B cell (primary cell): ENCODE results near the gene RAI1. TPM values are rescaled to one million over a fixed set of nuclear protein-coding genes. Genes with fewer than 3 reads are reported as not detected.

Experiments used
- ATAC-seq: fragments of 200-7000 bp; cut with Tn5 transposase; one replicate; pipeline ENCODE4 v1.10.0; 2021; ENCODE audit warnings: low read depth, mild to moderate bottlenecking, moderate number of reproducible peaks, moderate library complexity
- CTCF ChIA-PET: fragments of 350-600 bp; sonication (Branson Sonifier 250); formaldehyde crosslinking; loops from one replicate; lab custom pipeline; 2021; ENCODE audit warnings: antibody characterized with exemption, inconsistent platforms; lab: Charles Lee
- POLR2A ChIA-PET: fragments of 350-600 bp; sonication (Branson Sonifier 250); formaldehyde crosslinking; loops from one replicate; lab custom pipeline; 2021; ENCODE audit warnings: antibody characterized with exemption; lab: Charles Lee
- DNase-seq: peaks from one replicate; pipeline ENCODE4 v3.0.0; 2013
- H2AFZ ChIP-seq: 2 replicates; pipeline ENCODE4 v1.6.1; 2012; ENCODE audit warnings: mild to moderate bottlenecking, low read depth, low read length; ENCODE audit not compliant: insufficient read depth, poor library complexity, severe bottlenecking
- H3K27ac ChIP-seq, 2 donors: 1 replicate in 1 of 2; 2 replicates in 1 of 2; pipeline ENCODE4 v1.5.1; 2012 to 2013; ENCODE audit warnings: low read length in 2 of 2, mild to moderate bottlenecking in 2 of 2, moderate library complexity in 1 of 2
- H3K27me3 ChIP-seq, 4 experiments: fragments of 200-600 bp in 1 of 4; sonication (generic) in 1 of 4; replicated peaks in 1 of 4; 1 replicate in 2 of 4; 2 replicates in 2 of 4; pipeline versions ENCODE4 v1.6.1 to v1.7.0; 2013 to 2016; ENCODE audit warnings: low read length in 3 of 4, mild to moderate bottlenecking in 2 of 4, mixed read lengths in 1 of 4, moderate library complexity in 1 of 4; ENCODE audit not compliant: insufficient read depth in 4 of 4, control insufficient read depth in 3 of 4; ENCODE audit errors: control extremely low read depth in 1 of 4
- H3K36me3 ChIP-seq, 2 experiments: replicated peaks in 1 of 2; 1 replicate in 1 of 2; 2 replicates in 1 of 2; pipeline versions ENCODE4 v1.6.1 to v1.7.1; 2013; ENCODE audit warnings: low read length in 1 of 2; ENCODE audit not compliant: insufficient read depth in 2 of 2, control insufficient read depth in 1 of 2; ENCODE audit errors: control extremely low read depth in 1 of 2, extremely low read depth in 1 of 2
- H3K4me1 ChIP-seq, 2 donors: fragments of 200-600 bp in 1 of 2; sonication (generic) in 1 of 2; 1 replicate in 1 of 2; 2 replicates in 1 of 2; pipeline versions ENCODE4 v1.5.1 to v1.6.1; 2013 to 2017; ENCODE audit warnings: low read length in 2 of 2; ENCODE audit not compliant: control insufficient read depth in 2 of 2, insufficient read depth in 2 of 2
- H3K4me2 ChIP-seq: replicated peaks from 2 replicates; pipeline ENCODE3; 2012; ENCODE audit warnings: mild to moderate bottlenecking, low read depth, low read length; ENCODE audit not compliant: poor library complexity, severe bottlenecking
- H3K4me3 ChIP-seq, 5 experiments: fragments of 200-600 bp in 1 of 5; sonication (generic) in 1 of 5; 1 replicate in 3 of 5; 2 replicates in 2 of 5; pipeline versions ENCODE4 v1.5.1 to v1.7.0; 2011 to 2016; ENCODE audit warnings: low read length in 4 of 5, mild to moderate bottlenecking in 4 of 5, low read depth in 2 of 5, control low read depth in 1 of 5, moderate library complexity in 1 of 5; ENCODE audit not compliant: insufficient read depth in 1 of 5; ENCODE audit errors: control extremely low read depth in 1 of 5, extremely low read depth in 1 of 5
- H3K79me2 ChIP-seq: fragments of 200-600 bp; sonication (generic); one replicate; pipeline ENCODE4 v1.6.0; 2016; ENCODE audit warnings: low read length; ENCODE audit not compliant: control insufficient read depth, insufficient read depth
- H3K9ac ChIP-seq: fragments of 200-600 bp; sonication (generic); 2 replicates; pipeline ENCODE4 v1.6.1; 2017; ENCODE audit warnings: mild to moderate bottlenecking, low read length, moderate library complexity
- H3K9me3 ChIP-seq, 3 donors: one replicate each; pipeline versions ENCODE4 v1.6.1 to v1.7.1; 2013; ENCODE audit warnings: low read length in 2 of 3; ENCODE audit not compliant: control insufficient read depth in 2 of 3, insufficient read depth in 1 of 3; ENCODE audit errors: control extremely low read depth in 1 of 3
- H4K20me1 ChIP-seq: 2 replicates; pipeline ENCODE4 v1.6.0; 2012; ENCODE audit warnings: mild to moderate bottlenecking, low read length; ENCODE audit not compliant: insufficient read depth, control insufficient read depth, poor library complexity, severe bottlenecking
- H3K27ac Mint-ChIP-seq: one replicate; pipeline ENCODE4 v1.8.0; 2021; ENCODE audit warnings: mixed read lengths
- H3K27me3 Mint-ChIP-seq: one replicate; pipeline ENCODE4 v1.8.0; 2021; ENCODE audit warnings: mixed read lengths
- H3K4me1 Mint-ChIP-seq: one replicate; pipeline ENCODE4 v1.8.0; 2021; ENCODE audit warnings: mixed read lengths
- H3K4me3 Mint-ChIP-seq: one replicate; pipeline ENCODE4 v1.8.0; 2021; ENCODE audit warnings: mixed read lengths
- H3K9me3 Mint-ChIP-seq: one replicate; pipeline ENCODE4 v1.8.0; 2022; ENCODE audit warnings: mixed read lengths; ENCODE audit not compliant: insufficient read depth
- CTCF ChIP-seq: fragments of 200-600 bp; IDR thresholded peaks from one replicate; pipeline ENCODE4 v1.8.0; 2022; ENCODE audit warnings: antibody characterized with exemption, mild to moderate bottlenecking
- EZH2 ChIP-seq: IDR thresholded peaks from 2 replicates; pipeline ENCODE4 v1.6.1; 2012; ENCODE audit warnings: borderline replicate concordance, low read depth, mild to moderate bottlenecking, moderate library complexity, low read length; ENCODE audit not compliant: insufficient read depth, poor library complexity, severe bottlenecking
- WGBS: methylation state at CpG from one replicate; pipeline ENCODE4 v1.1.5; 2013; ENCODE audit warnings: missing lambda C conversion rate; ENCODE audit not compliant: insufficient coverage; 5-methylcytosine and 5-hydroxymethylcytosine counted together
- intact Hi-C: fragments of 100-400 bp; cut with micrococcal nuclease; formaldehyde crosslinking; loops from one replicate; pipeline ENCODE4 v1.10.0; 2022
- polyA plus RNA-seq: library from polyadenylated mRNA; depleted of rRNA; stranded (reverse); fragments of >200 nt; gene quantifications from 2 replicates; pipeline ENCODE4 v1.2.3, GENCODE V29; 2012
- total RNA-seq, 2 donors: library from RNA; stranded (reverse); fragments of 120-200 nt in 1 of 2; gene quantifications; 1 replicate in 1 of 2; 2 replicates in 1 of 2; pipeline versions ENCODE4 v1.2.3 to v1.2.4, GENCODE V29; 2013 to 2022

Gene RAI1
- total and polyA plus RNA-seq, 2 donors (not counting 1 experiment from before 2014, with no cell fraction given), result 4.7 to 34.0 TPM

GRCh38 chr17:17837380-17837821 is 156.1 kb downstream of the RAI1 start:
- peak overlapping the region; percentile 97 for H3K9ac ChIP-seq
- no peaks in the 10 kb centered on the region for H3K27me3 ChIP-seq
- H3K9me3 ChIP-seq, result no peaks in the 10 kb centered on the region
- no peaks in the 10 kb centered on the region for H3K27me3 Mint-ChIP-seq
- ChIA-PET POLR2A (interaction anchor here (1.0 kb wide), 1 partner anchor 17 kb away, joined by 3 read pairs; no protein-coding TSS in a partner anchor), CTCF (interaction anchor here (0.9 to 2.5 kb wide), 6 partner anchors 21 to 155 kb away, joined by 3 to 11 read pairs (median 6); no protein-coding TSS in a partner anchor)
- peak overlapping the region; percentile 88 for H3K4me3 Mint-ChIP-seq
- 100% methylated on average over 2 of the region's 3 CpGs for WGBS
- H3K36me3 ChIP-seq, result no peaks in the 10 kb centered on the region
- H3K4me1 Mint-ChIP-seq, result peaks cover 58% of the 10 kb centered on the region
- H3K9me3 Mint-ChIP-seq, result no peaks in the 10 kb centered on the region
- intact Hi-C loops, result loop anchor here (2.0 to 10.0 kb wide), 5 partner anchors 145 to 865 kb away; partner anchors contain the start of genes ALKBH5, ATPAF2, COPS3 and GID4
- peaks cover 45 to 64% of the 10 kb centered on the region in 2 donors for H3K4me1 ChIP-seq
- H3K79me2 ChIP-seq, result peaks cover 21% of the 10 kb centered on the region
- TF ChIP-seq EZH2 (no peak), CTCF (no peak)
- DNase-seq, result no peak
- H3K27ac Mint-ChIP-seq, result peak overlapping the region; percentile 83
- peak overlapping the region; percentile 94 for H3K4me2 ChIP-seq
- H2AFZ ChIP-seq, result no peak overlapping the region
- peak overlapping the region; percentile 51 to 97 for H3K27ac ChIP-seq
- peaks cover 30% of the 10 kb centered on the region for H4K20me1 ChIP-seq
- peak overlapping the region in 4 of 5 experiments; percentile 73 to 91 (median 90) for H3K4me3 ChIP-seq
- ATAC-seq, result no peak
